ENCODE results near the gene PRDM1.

PRDM1 gene

GRCh38 chr6:106055489-106055888 lies 30.6 kb upstream of the PRDM1 start:
- Histone ChIP-seq H3K27me3 (ENCODE audit: insufficient read depth, low read length) (no peaks in the 10 kb centered on the region), H3K27ac (ENCODE audit: low read length) (no peak overlapping the region), H3K4me1 (ENCODE audit: insufficient read depth, low read length) (peaks cover 16% of the 10 kb centered on the region; the same call in 1 of the 2 replicates)

GRCh38 chr6:106056060-106056745 lies 29.9 kb upstream of the PRDM1 start:
- H3K36me3 ChIP-seq (ENCODE audit: insufficient read depth, low read depth, low read length) = no peaks in the 10 kb centered on the region
- peaks cover 13% of the 10 kb centered on the region; the same call in 1 of the 2 replicates for H3K4me1 ChIP-seq (ENCODE audit: insufficient read depth, low read length)
- H3K27ac ChIP-seq (ENCODE audit: low read length) = no peak overlapping the region
- H3K4me3 ChIP-seq (ENCODE audit: low read length) = no peak overlapping the region
- H3K9me3 ChIP-seq (ENCODE audit: insufficient read depth, low read depth, low read length) = no peaks in the 10 kb centered on the region
- H3K27me3 ChIP-seq (ENCODE audit: insufficient read depth, low read length) = no peaks in the 10 kb centered on the region
- H3K9ac ChIP-seq (ENCODE audit: low read depth, low read length) = no peak overlapping the region

More at GRCh38 chr6:106055489-106055888, 30.6 kb upstream of the PRDM1 start:
- H3K36me3 ChIP-seq (ENCODE audit: insufficient read depth, low read depth, low read length) = no peaks in the 10 kb centered on the region
- H3K9me3 ChIP-seq (ENCODE audit: insufficient read depth, low read depth, low read length) = no peaks in the 10 kb centered on the region
- no peak overlapping the region for H3K9ac ChIP-seq (ENCODE audit: low read depth, low read length)
- H3K4me3 ChIP-seq (ENCODE audit: low read length) = no peak overlapping the region

GRCh38 chr6:106056746-106057390 lies 29.3 kb upstream of the PRDM1 start:
- Histone ChIP-seq H3K9ac (ENCODE audit: low read depth, low read length) (no peak overlapping the region), H3K27ac (ENCODE audit: low read length) (no peak overlapping the region), H3K4me3 (ENCODE audit: low read length) (no peak overlapping the region), H3K9me3 (ENCODE audit: insufficient read depth, low read depth, low read length) (no peaks in the 10 kb centered on the region), H3K27me3 (ENCODE audit: insufficient read depth, low read length) (no peaks in the 10 kb centered on the region), H3K4me1 (ENCODE audit: insufficient read depth, low read length) (peaks cover 6% of the 10 kb centered on the region; the same call in 1 of the 2 replicates), H3K36me3 (ENCODE audit: insufficient read depth, low read depth, low read length) (no peaks in the 10 kb centered on the region)

- no peak overlapping the region for H3K4me3 ChIP-seq (ENCODE audit: low read length)
- H3K9me3 ChIP-seq (ENCODE audit: insufficient read depth, low read depth, low read length) = no peaks in the 10 kb centered on the region
Observed at GRCh38 chr6:106059331-106059730, 26.8 kb upstream of the PRDM1 start.

GRCh38 chr6:106060167-106060566 lies 26.0 kb upstream of the PRDM1 start:
- no peaks in the 10 kb centered on the region for H3K36me3 ChIP-seq (ENCODE audit: insufficient read depth, low read depth, low read length)
- H3K9me3 ChIP-seq (ENCODE audit: insufficient read depth, low read depth, low read length) = no peaks in the 10 kb centered on the region
- no peak overlapping the region for H3K4me3 ChIP-seq (ENCODE audit: low read length)
- H3K27ac ChIP-seq (ENCODE audit: low read length) = no peak overlapping the region
- H3K27me3 ChIP-seq (ENCODE audit: insufficient read depth, low read length) = no peaks in the 10 kb centered on the region
- peaks cover 4% of the 10 kb centered on the region; the same call in 1 of the 2 replicates for H3K4me1 ChIP-seq (ENCODE audit: insufficient read depth, low read length)
- H3K9ac ChIP-seq (ENCODE audit: low read depth, low read length) = no peak overlapping the region

More at GRCh38 chr6:106059331-106059730, 26.8 kb upstream of the PRDM1 start:
- Histone ChIP-seq H3K36me3 (ENCODE audit: insufficient read depth, low read depth, low read length) (no peaks in the 10 kb centered on the region), H3K27ac (ENCODE audit: low read length) (no peak overlapping the region), H3K9ac (ENCODE audit: low read depth, low read length) (no peak overlapping the region), H3K4me1 (ENCODE audit: insufficient read depth, low read length) (peaks cover 4% of the 10 kb centered on the region; the same call in 1 of the 2 replicates), H3K27me3 (ENCODE audit: insufficient read depth, low read length) (no peaks in the 10 kb centered on the region)

- Histone ChIP-seq H3K4me1 (ENCODE audit: insufficient read depth, low read length) (no peaks in the 10 kb centered on the region), H3K27me3 (ENCODE audit: insufficient read depth, low read length) (no peaks in the 10 kb centered on the region), H3K4me3 (ENCODE audit: low read length) (no peak overlapping the region), H3K27ac (ENCODE audit: low read length) (no peak overlapping the region), H3K9me3 (ENCODE audit: insufficient read depth, low read depth, low read length) (no peaks in the 10 kb centered on the region), H3K9ac (ENCODE audit: low read depth, low read length) (no peak overlapping the region), H3K36me3 (ENCODE audit: insufficient read depth, low read depth, low read length) (no peaks in the 10 kb centered on the region)
Observed at GRCh38 chr6:106063448-106063850, 22.7 kb upstream of the PRDM1 start.

GRCh38 chr6:106064142-106064541 lies 22.0 kb upstream of the PRDM1 start:
- no peak overlapping the region for H3K4me3 ChIP-seq (ENCODE audit: low read length)
- no peaks in the 10 kb centered on the region for H3K9me3 ChIP-seq (ENCODE audit: insufficient read depth, low read depth, low read length)
- no peak overlapping the region for H3K27ac ChIP-seq (ENCODE audit: low read length)
- no peaks in the 10 kb centered on the region for H3K27me3 ChIP-seq (ENCODE audit: insufficient read depth, low read length)
- no peaks in the 10 kb centered on the region for H3K4me1 ChIP-seq (ENCODE audit: insufficient read depth, low read length)
- no peaks in the 10 kb centered on the region for H3K36me3 ChIP-seq (ENCODE audit: insufficient read depth, low read depth, low read length)
- no peak overlapping the region for H3K9ac ChIP-seq (ENCODE audit: low read depth, low read length)

GRCh38 chr6:106064756-106065155 lies 21.4 kb upstream of the PRDM1 start:
- Histone ChIP-seq H3K9ac (ENCODE audit: low read depth, low read length) (no peak overlapping the region), H3K4me1 (ENCODE audit: insufficient read depth, low read length) (no peaks in the 10 kb centered on the region), H3K36me3 (ENCODE audit: insufficient read depth, low read depth, low read length) (no peaks in the 10 kb centered on the region), H3K9me3 (ENCODE audit: insufficient read depth, low read depth, low read length) (no peaks in the 10 kb centered on the region), H3K27ac (ENCODE audit: low read length) (no peak overlapping the region), H3K27me3 (ENCODE audit: insufficient read depth, low read length) (no peaks in the 10 kb centered on the region), H3K4me3 (ENCODE audit: low read length) (no peak overlapping the region)

GRCh38 chr6:106066989-106067388 lies 19.1 kb upstream of the PRDM1 start:
- Histone ChIP-seq H3K27ac (ENCODE audit: low read length) (no peak overlapping the region), H3K4me3 (ENCODE audit: low read length) (no peak overlapping the region), H3K27me3 (ENCODE audit: insufficient read depth, low read length) (no peaks in the 10 kb centered on the region), H3K9me3 (ENCODE audit: insufficient read depth, low read depth, low read length) (no peaks in the 10 kb centered on the region), H3K4me1 (ENCODE audit: insufficient read depth, low read length) (no peaks in the 10 kb centered on the region), H3K36me3 (ENCODE audit: insufficient read depth, low read depth, low read length) (no peaks in the 10 kb centered on the region), H3K9ac (ENCODE audit: low read depth, low read length) (no peak overlapping the region)

- H3K27ac ChIP-seq (ENCODE audit: low read length) = no peak overlapping the region
- H3K4me1 ChIP-seq (ENCODE audit: insufficient read depth, low read length) = no peaks in the 10 kb centered on the region
- no peaks in the 10 kb centered on the region for H3K36me3 ChIP-seq (ENCODE audit: insufficient read depth, low read depth, low read length)
- no peak overlapping the region for H3K9ac ChIP-seq (ENCODE audit: low read depth, low read length)
- no peak overlapping the region for H3K4me3 ChIP-seq (ENCODE audit: low read length)
- no peaks in the 10 kb centered on the region for H3K9me3 ChIP-seq (ENCODE audit: insufficient read depth, low read depth, low read length)
- no peaks in the 10 kb centered on the region for H3K27me3 ChIP-seq (ENCODE audit: insufficient read depth, low read length)
Observed at GRCh38 chr6:106069478-106069877, 16.7 kb upstream of the PRDM1 start.

- H3K9ac ChIP-seq (ENCODE audit: low read depth, low read length) = no peak overlapping the region
- H3K27me3 ChIP-seq (ENCODE audit: insufficient read depth, low read length) = no peaks in the 10 kb centered on the region
- no peak overlapping the region for H3K27ac ChIP-seq (ENCODE audit: low read length)
- H3K9me3 ChIP-seq (ENCODE audit: insufficient read depth, low read depth, low read length) = no peaks in the 10 kb centered on the region
- no peaks in the 10 kb centered on the region for H3K36me3 ChIP-seq (ENCODE audit: insufficient read depth, low read depth, low read length)
- H3K4me3 ChIP-seq (ENCODE audit: low read length) = no peak overlapping the region
- H3K4me1 ChIP-seq (ENCODE audit: insufficient read depth, low read length) = no peaks in the 10 kb centered on the region
Observed at GRCh38 chr6:106070636-106071035, 15.5 kb upstream of the PRDM1 start.

GRCh38 chr6:106072501-106073090 lies 13.5 kb upstream of the PRDM1 start:
- Histone ChIP-seq H3K4me3 (ENCODE audit: low read length) (no peak overlapping the region), H3K9ac (ENCODE audit: low read depth, low read length) (no peak overlapping the region), H3K9me3 (ENCODE audit: insufficient read depth, low read depth, low read length) (no peaks in the 10 kb centered on the region), H3K27me3 (ENCODE audit: insufficient read depth, low read length) (no peaks in the 10 kb centered on the region), H3K4me1 (ENCODE audit: insufficient read depth, low read length) (no peaks in the 10 kb centered on the region), H3K36me3 (ENCODE audit: insufficient read depth, low read depth, low read length) (no peaks in the 10 kb centered on the region), H3K27ac (ENCODE audit: low read length) (no peak overlapping the region)

All from iPS-20b (cell line).